Measurements from ENCODE around the gene HCFC2.

The HCFC2 gene

DNA sequence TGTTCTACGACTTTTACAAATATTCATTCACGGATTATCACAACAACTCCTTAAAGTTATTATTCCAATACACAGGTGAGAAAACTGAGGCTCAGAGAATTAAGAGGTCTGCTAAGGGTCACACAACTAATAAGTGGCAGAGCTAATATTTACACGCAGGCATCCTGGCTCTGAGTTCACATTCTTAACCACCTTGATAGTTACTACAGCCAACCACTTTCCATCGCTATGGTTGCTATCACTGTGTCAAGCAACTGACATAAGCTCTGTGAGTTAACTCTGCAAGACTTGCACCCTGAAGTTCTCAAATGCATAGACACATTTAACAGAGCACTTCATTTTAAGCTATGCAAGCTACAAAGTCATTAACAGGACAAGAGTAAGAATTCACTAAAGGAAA, 18.0 kb upstream of the HCFC2 start:
- TF ChIP-seq SIN3A (IDR thresholded peaks at IDR 0.05; ENCODE audit: borderline replicate concordance, insufficient read depth, low read length), result no peak
- TF ChIP-seq REST (IDR thresholded peaks at IDR 0.05; ENCODE audit: insufficient read depth in 1 of 2, low read depth in 2 of 2, low read length in 2 of 2), result no peak
- TF ChIP-seq FOXP2 (optimal IDR thresholded peaks at IDR 0.05; ENCODE audit: borderline replicate concordance, extremely low read depth, extremely low read length, insufficient read depth), result no peak
- TF ChIP-seq TAF1 (IDR thresholded peaks at IDR 0.05; ENCODE audit: borderline replicate concordance, insufficient read depth, low read length), result no peak
- TF ChIP-seq POLR2AphosphoS5 (IDR thresholded peaks at IDR 0.05; ENCODE audit: low read depth, low read length), result no peak

DNA sequence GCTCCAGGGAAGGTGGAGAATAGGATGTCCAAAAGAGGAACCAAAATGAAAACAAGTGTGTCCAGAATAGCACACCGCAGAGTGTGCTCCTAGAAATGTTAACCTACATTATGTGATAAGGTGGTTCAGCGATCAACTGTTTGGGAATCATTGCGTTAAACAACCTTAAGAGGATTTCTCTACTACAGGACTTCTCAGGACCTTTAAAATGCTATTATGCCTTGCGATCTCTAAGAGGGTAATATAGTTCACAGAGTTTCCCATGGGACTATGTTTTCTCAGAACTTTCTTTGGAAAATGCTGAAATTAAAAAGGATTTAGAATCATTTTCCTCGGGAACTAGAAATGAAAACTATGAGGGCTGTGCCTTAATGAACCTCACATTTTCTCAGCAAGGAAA, 16.2 kb upstream of the HCFC2 start:
- TF ChIP-seq SIN3A (IDR thresholded peaks at IDR 0.05; ENCODE audit: borderline replicate concordance, insufficient read depth, low read length) (no peak), REST (IDR thresholded peaks at IDR 0.05; ENCODE audit: insufficient read depth in 1 of 2, low read depth in 2 of 2, low read length in 2 of 2) (no peak), POLR2AphosphoS5 (IDR thresholded peaks at IDR 0.05; ENCODE audit: low read depth, low read length) (no peak), TAF1 (IDR thresholded peaks at IDR 0.05; ENCODE audit: borderline replicate concordance, insufficient read depth, low read length) (no peak), FOXP2 (optimal IDR thresholded peaks at IDR 0.05; ENCODE audit: borderline replicate concordance, extremely low read depth, extremely low read length, insufficient read depth) (no peak)

GRCh38 chr12:104048811-104049210, 15.5 kb upstream of the HCFC2 start:
- TF ChIP-seq REST (IDR thresholded peaks at IDR 0.05; ENCODE audit: insufficient read depth in 1 of 2, low read depth in 2 of 2, low read length in 2 of 2) (no peak), TAF1 (IDR thresholded peaks at IDR 0.05; ENCODE audit: borderline replicate concordance, insufficient read depth, low read length) (no peak), POLR2AphosphoS5 (IDR thresholded peaks at IDR 0.05; ENCODE audit: low read depth, low read length) (no peak), SIN3A (IDR thresholded peaks at IDR 0.05; ENCODE audit: borderline replicate concordance, insufficient read depth, low read length) (no peak), FOXP2 (optimal IDR thresholded peaks at IDR 0.05; ENCODE audit: borderline replicate concordance, extremely low read depth, extremely low read length, insufficient read depth) (no peak)

DNA sequence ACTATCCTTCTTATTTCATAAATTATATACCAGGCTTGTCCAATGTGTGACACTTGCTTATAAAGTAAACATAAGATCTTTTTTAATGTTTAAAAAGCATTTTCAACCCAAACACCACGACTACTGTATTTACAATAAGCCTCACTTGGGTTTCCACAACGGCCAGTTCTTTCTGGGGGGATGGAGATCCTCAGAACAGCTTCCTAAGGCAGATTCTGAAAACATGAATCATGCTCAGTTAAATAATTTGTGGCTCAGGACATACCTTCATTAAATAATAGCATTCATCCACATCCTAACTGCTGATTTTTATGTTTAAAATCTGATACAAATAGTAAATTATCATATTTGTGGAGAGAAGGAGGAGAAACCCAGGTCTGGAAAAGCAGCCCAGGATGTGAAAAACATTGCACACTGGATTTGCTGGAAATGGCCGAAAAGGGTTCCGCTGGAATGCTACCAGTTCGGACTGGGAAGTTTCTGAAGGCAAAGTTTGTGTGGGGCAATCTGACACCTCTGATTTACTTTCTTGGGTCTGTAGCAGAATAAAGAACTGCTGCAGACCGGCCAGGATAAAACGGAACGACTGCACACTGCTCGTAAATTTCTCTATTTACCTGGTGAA, 14.9 kb upstream of the HCFC2 start:
- TF ChIP-seq REST (IDR thresholded peaks at IDR 0.05; ENCODE audit: insufficient read depth in 1 of 2, low read depth in 2 of 2, low read length in 2 of 2) (no peak), SIN3A (IDR thresholded peaks at IDR 0.05; ENCODE audit: borderline replicate concordance, insufficient read depth, low read length) (no peak), FOXP2 (optimal IDR thresholded peaks at IDR 0.05; ENCODE audit: borderline replicate concordance, extremely low read depth, extremely low read length, insufficient read depth) (no peak), POLR2AphosphoS5 (IDR thresholded peaks at IDR 0.05; ENCODE audit: low read depth, low read length) (no peak), TAF1 (IDR thresholded peaks at IDR 0.05; ENCODE audit: borderline replicate concordance, insufficient read depth, low read length) (no peak)

Measured in PFSK-1 (cell line).